Non-pigmented ciliary epithelial cell (primary cell): ENCODE results near the gene HLA-E.
A peak's percentile ranks its signal among the peaks of the same experiment; 100 is the strongest.
"Not testable (repeated sequence)": the region's sequence is repeated elsewhere in the genome, so short reads cannot be mapped to it uniquely, and the experiment has no call there.

Source experiments
- DNase-seq: peaks from one replicate; pipeline ENCODE4 v3.0.0-alpha.2; 2010; ENCODE audit warnings: low read depth

The HLA-E gene

DNA sequence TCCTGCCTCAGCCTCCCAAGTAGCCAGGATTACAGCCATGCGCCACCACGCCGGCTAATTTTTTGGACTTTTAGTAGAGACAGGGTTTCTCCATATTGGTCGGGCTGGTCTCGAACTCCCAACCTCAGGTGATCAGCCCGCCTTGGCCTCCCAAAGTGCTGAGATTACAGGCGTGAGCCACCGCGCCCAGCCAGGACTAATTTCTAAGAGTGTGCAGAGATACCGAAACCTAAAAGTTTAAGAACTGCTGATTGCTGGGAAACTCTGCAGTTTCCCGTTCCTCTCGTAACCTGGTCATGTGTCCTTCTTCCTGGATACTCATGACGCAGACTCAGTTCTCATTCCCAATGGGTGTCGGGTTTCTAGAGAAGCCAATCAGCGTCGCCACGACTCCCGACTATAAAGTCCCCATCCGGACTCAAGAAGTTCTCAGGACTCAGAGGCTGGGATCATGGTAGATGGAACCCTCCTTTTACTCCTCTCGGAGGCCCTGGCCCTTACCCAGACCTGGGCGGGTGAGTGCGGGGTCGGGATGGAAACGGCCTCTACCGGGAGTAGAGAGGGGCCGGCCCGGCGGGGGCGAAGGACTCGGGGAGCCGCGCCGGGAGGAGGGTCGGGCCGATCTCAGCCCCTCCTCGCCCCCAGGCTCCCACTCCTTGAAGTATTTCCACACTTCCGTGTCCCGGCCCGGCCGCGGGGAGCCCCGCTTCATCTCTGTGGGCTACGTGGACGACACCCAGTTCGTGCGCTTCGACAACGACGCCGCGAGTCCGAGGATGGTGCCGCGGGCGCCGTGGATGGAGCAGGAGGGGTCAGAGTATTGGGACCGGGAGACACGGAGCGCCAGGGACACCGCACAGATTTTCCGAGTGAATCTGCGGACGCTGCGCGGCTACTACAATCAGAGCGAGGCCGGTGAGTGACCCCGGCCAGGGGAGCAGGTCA lies at the start of gene HLA-E:
Gene HLA-E (plus strand): TSS at position 429 of the 945 bp plus-strand sequence. CDS start 23 bp downstream, at position 452.
- peak; percentile 99 for DNase-seq

DNA sequence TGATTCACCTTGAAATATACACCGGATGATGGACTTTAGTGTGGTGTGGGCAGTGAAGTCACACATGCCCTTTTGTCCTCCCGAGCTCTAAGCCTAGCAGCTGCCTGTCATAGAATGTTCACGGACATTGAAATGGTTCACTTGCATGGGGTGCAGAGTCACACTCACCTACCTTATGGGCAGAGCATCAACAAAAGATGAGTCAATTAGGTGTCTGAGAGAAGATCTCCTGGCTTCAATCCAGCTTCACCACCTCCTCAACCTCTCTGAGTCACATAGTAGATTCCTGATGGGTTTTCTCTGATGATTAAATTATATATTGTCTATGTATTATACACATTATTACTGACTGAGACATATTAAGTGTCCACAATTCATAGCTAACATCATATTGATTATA lies 48.1 kb upstream of the HLA-E start:
- DNase-seq: no peak

DNA sequence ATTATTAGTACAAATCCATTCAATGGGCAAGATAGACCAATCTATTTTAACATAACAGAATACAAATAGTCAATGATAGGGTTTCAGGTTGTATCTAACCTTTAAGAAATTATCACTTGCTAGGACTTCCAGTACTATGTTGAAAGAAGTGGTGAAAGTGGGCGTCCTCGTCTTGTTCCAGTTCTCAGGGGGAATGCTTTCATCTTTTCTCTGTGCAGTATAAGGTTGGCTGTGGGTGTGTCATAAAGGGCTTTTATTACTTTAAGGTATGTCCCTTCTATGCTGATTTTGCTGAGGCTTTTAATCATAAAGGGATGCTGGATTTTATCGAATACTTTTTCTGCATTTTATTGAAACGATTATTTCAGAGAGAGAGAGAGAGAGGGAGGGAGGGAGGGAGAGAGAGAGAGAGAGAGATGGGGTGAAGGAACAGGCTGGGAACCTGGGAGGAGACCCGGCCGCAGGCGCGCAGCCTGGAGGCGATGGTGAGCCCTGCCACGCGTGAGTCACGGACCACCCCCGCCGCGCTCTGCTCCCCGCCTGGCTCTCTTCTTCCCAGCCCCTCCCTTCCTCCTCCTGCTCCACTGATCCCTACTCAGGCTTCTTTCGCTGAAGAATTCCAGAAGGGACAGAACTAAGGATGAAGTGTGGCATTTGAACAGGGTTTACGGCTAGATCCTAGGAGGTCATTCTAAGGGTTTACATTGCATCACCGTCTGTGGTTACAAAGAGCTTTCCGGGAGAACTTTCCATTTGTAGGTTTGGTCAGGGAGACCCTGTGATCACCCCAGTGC lies 45.5 kb upstream of the HLA-E start:
- no peak for DNase-seq

DNA sequence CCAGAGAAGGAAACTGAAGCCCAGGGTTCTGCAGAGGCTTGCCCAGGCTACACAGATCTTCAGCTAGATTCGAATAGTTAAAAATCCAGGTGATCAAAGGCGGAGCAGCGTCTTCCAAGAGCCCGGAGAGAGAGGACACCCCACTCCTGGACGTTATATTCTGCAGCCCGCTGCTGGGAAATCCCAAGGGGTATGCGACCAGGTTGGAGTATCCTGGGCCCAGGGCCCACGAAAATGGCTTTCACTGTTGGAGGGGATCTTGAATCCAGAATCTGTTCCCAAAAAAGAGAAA lies 44.9 kb upstream of the HLA-E start:
- DNase-seq: no peak

DNA sequence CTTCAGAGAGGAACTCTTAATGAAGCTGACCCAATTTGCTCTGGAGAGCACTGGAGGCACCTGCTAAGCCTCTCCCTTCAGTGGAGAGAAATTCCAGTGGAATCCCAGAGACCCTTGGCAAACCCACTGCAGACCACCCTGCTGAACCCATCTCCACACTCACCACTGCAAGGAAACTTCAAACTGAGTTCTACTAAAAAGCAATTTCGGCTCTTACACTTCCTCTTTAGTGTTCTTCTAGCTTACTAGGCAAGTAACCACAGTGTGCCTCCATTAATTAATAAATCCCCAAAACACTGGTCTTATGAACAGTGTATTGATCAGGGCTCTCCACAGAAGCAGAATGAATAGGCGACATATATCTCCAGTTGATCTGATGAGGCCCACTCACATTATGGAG lies 43.0 kb upstream of the HLA-E start:
- DNase-seq: no peak

DNA sequence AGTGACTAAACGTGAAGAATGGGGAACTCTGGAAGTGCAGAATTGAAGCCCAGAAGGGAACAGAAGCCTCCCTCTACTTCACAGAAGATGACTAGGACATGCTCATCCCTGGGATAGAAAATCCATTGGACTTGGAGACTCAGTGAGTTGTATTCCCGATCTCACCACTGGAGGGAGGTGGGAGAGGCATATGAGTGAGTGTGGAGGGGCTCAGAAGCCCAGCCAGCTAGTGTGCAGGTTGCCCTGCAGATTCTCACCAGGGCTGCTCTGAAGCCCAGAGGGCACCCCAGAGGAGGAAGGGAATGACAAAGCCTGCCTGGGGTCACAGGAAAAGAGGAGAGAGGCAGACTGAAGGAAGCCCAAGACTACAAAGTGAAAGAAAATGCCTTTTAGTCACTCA lies 42.1 kb upstream of the HLA-E start:
- DNase-seq: no peak

DNA sequence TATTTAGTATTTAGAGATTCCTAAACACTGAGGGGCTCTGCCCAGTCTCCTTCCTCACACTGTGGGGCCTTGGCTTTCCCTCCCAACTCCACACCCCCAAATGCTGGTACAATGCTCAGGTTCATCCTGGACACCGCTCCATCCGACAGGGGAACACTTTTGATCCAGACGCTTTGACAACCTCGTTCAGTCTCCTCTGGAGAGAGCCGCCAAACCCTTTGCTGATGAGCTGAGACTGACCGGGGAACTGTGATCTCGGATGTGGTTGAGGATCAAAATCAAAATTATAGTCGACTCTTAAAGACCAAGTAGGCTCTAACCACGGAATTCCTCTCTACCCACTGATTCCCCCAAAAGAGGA lies 38.8 kb upstream of the HLA-E start:
- no peak for DNase-seq

DNA sequence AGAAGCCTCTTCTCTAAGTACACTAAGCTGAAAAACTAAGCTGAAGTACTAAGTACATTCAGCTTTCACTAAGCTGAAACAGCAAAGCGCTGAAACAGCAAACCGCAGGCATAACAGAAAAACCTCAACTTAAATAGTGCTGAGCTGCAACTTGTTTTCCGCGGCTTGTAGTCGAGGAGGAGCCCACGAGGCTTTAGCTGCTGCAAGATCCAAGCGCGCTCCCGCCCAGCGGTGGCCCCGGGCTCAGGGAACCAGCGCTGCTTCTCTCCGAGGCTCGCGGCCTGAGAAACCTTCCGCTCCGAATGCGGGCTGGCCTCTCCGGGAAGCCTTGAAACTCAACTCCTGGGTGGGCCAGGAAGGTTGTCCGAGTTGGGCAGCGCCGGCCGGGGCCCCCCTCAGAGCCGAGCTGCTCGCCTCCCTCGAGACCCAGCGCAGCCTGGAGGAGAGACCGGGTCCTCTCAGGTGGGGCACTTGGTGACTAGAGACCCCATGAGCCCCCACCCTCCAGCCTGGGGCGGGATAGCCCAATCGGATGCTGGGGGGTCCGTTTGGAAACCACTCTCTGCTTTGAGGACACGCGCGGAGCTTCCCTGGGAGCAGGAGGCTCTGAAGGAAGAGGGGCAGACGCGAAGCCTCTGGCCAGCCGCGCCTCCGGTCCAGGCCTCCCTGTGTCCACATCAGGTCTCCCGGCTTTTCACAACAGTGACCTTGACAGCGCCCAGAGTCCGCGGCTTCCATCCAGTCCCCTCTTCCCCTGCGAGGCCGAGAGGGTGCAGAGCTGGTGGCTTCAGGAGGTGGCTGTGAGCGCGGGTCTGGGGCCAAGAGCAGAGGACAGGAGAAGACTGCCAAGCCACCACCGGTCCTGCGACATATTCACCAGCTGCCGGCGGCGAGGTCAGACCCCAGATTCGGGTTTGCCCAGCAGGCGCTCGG lies 38.1 kb upstream of the HLA-E start:
- peak; percentile 50 for DNase-seq

DNA sequence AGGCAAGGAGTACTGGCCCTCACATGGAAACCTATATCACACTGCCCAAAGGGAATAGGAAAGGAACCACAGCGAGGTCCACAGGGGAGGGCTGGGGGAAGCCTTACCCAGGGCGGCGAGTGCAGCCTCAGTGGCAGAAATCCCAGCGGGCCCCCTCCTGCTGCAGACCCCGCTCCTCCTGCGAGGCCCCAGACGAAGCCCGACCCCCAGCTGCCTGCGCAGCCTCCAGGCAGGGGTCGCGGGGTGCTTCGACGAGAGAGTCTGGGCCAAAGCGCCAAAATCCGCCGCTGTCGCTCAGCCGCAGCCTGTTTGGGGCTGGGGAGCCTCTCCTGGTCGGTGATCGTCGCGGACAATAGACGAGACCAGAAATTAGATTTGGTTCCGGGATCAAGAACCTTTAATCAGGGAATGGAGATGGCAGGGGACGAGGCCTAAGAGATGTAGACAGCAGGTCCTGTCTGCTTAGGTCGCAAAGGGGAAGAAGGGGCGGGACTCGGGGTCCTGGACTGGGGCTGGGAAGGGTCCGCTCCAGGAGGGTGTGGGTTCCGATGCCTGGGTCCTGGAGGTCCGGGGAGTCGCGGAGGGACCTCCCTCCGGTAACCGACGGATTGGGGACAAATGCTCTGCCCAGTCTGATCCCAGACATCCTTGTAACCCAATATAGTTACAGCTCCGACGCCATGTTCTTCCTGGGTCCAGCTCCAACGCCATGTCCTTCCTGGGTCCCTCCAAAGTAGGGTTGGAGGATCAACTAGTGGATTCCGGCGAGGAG lies 36.4 kb upstream of the HLA-E start:
- DNase-seq: no peak

DNA sequence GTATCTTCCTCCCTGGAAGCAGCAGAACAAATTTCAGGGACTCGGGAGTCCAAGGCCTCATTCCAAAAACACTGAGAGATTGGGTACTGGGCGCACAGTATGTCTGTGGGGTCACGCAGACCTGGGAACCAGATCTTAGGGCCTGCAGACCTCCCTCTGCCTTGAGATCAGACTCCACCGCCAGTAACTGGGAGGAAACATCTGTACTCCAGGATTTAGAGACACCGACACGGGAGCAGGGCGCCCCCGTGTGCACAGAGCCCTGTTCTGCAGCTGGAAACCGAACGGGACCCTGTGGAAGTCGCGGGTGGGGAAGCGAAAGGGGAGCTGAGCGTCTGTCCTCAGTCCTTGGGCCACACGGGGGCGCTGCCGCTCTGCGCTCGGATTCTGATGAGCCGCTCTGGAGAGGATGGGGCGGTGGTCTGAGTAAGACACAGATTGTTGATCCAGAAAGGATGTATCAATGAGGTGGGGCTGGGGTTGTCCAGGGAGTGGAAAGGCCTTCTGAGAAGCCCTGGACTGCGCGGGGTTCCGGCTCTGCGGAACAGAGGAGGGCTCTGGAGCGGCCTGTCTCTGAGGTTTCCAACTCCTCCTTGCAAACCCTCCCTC lies 35.7 kb upstream of the HLA-E start:
- no peak for DNase-seq

DNA sequence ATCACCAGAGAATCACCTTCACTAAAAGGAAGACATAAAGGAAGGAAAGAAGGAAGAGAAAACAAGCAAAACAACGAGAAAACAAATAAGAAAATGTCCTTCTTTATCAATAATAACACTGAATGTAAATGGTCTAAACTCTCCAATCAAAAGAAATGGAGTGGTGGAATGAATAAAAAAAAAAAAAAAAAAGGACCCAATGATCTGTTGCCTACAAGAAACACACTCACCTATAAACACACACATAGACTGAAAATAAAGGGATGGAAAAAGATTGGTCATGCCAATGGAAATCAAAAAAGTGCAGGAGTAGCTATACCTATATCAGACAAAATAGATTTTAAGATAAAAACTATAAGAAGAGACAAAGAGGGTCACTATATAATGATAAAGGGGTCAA lies 30.2 kb upstream of the HLA-E start:
- DNase-seq: no peak

DNA sequence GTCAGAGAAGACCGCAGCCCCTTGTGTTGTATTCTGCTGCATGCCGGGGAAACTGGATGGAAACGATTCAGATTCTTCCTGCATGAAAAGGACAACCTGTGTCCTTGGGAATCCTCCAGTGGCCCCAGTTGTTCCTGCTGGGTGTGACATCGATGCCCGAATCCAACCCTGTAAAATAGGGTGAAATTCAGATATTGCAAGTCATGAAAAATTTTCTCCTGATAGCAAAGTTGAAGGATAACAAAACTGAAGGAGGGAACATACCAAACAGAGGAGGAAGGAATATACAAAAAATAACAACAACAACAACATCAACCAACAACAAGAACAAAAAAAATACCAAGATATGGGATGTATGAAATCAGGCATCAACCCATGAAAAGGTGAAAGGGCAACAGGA lies 28.3 kb upstream of the HLA-E start:
- DNase-seq: no peak

DNA sequence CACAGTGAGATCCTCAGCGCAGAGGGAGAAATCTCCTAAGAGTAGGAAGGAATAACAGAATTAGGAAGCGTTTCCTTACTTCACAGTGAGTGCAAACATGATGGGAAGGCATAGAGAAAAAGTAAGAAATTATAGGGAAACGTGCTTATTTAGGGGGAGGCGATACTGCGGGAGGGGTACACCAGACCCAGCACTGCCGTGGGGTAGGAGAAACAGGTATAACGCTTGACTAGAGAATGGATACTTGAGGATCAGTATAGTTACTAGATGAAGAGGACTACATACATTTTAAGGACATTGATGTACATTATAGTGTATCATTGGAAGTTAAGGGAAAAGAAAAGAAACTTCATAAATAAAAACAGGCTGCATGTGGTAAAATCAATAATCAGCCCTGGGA lies 26.8 kb upstream of the HLA-E start:
- no peak for DNase-seq

DNA sequence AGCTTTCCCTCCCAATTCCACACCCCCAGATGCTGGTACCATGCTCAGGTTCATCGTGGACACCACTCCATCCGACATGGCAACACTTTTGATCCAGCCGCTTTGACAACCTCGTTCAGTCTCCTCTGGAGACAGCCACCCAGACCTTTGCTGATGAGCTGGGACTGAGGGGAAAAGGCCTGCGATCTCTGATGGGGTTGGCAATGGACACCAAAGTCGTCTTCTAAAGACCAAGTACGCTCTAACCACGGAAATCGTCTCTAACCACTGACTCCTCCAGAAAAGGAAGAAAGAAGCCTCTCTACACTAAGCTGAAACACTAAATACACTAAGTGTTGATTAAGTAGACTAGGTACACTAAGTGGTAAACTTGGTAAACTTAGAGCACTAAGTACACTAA lies 26.1 kb upstream of the HLA-E start:
- DNase-seq: no peak

DNA sequence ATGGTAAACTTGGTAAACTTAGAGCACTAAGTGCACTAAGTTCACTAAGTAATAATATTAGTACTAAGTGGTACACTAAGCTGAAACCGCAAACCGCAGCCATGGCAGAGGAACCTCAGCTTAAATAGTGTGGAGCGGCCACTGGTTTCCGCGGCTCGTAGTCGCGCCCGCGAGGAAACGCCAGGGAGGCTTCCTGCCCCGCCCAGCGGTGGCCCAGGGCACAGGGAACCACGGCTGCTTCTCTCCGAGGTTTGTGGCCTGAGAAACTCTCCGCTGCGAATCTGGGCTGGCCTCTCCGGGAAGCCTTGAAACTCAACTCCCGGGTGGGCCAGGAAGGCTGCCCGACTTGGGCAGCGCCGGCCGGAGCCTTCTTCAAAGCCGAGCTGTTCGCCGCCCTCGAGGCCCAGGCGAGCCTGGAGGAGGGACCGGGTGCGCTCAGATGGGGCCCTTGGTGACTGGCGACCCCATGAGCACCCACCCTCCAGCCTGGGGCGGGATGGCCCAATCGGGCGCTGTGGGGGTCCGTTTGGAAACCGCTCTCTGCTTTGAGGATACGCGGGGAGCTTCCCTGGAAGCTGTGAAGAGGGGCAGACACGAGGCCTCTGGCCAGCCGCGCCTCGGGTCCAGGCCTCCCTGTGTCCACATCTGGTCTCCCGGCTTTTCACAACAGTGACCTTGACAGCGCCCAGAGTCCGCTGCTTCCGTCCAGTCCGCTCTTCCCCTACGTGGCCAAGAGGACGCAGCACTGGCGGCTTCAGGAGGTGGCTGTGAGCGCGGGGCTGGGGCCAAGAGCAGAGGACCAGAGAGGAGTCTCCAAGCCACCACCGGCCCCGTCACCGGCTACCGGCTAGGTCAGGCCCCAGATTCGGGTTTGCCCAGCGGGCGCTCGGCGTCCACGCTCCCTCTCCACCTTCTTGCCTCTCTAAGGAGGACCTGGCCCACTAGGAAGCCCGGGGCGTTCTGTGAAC lies 25.4 kb upstream of the HLA-E start:
- DNase-seq: no peak

DNA sequence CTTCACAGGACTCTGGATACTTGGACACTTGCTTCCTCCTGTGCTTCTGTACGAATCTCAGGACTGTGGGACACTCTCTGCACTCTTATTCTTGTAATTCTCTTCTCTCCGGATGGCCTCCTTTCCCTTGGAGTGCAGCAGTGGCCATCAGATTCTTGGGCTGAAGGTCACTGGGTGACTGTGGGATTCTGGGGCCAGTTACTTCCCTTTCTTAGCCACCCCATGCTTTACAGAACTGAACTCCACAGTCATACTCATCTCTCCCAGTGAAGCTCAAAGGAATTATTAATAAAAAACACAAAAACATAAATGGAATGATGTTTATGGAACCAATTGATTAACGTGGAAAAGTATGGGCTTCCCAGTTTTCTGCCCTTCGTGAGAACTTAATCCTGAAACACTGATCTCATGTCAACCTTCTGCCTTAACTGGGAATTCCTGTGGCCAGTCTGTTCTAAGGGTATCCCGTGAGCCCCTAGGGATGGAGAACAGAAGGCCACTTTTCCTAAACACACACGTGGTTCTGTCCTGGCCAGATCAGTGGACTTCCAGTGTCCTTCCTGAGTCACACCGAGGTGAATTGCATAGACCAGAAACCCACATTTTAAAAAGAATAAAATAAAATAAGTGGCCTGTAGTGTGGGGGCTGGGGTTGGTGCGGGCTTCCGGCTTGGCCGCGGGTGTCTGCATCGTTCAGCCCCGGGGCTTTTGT lies 23.6 kb upstream of the HLA-E start:
- no peak for DNase-seq

DNA sequence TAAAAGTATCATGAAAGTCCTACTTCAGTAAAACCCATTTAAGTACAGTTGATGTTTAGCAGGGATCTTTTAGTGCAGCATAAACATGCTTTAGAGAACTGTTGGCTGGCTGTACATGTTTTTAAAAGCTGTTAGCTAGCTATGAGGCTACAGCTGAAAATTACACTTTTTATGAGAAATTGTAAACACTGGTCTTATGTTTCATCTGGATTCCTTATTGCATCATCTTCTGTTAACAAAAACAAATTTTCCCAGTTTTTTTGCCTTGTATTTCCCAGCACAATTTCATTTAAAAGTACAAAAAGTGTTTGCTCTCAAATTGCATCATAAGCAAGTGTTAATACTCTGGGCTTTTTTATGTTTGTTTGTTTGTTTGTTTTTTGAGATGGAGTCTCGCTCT lies 18.3 kb upstream of the HLA-E start:
- DNase-seq: no peak

DNA sequence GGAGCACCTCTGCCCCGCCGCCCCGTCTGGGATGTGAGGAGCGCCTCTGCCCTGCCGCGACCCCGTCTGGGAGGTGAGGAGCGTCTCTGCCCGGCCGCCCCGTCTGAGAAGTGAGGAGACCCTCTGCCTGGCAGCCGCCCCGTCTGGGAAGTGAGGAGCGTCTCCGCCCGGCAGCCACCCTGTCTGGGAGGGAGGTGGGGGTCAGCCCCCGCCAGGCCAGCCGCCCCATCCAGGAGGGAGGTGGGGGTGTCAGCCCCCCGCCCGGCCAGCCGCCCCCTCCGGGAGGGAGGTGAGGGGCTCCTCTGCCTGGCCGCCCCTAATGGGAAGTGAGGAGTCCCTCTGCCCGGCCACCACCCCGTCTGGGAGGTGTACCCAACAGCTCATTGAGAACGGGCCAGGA lies 14.2 kb upstream of the HLA-E start:
- DNase-seq: not testable (repeated sequence)

DNA sequence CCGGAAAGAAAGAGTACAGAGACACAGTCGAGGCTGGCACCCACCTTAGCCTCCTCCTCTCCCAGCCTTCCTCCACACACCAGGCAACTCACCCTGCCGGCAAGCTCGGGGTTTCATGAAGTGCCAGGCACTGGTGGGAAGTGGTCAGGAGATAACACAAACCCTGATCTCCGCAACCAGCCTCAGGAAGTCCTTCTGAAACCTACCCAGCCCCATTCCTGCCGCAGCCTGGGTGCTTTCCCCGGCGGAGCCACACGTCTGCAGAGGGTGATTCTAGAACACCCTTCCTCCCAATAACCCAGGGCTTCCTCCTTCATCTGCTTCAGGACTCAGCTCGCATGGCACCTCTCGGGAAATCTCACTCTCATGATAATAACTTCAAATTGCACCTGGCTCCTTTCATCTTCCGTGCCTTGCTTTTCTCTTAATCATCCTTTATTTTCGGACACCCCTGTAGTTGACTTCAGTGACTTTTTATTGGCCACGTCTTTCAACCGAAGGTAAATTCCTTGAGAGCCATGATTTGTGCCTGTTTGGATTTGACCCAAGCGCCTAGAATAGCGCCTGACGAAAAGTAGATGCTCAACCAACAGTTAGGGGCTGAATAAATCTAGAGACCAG lies 8.7 kb upstream of the HLA-E start:
- no peak for DNase-seq
